H9 (cell line): ENCODE measurements around the gene PCDH10. TPM values are rescaled to one million over a fixed set of nuclear protein-coding genes. Genes with fewer than 3 reads are reported as not detected.

ENCODE experiments used
- DNase-seq: peaks from one replicate; pipeline ENCODE4 v3.0.0-alpha.2; 2017
- H2AFZ ChIP-seq: one replicate; pipeline ENCODE4 v1.6.1; 2013; ENCODE audit warnings: mild to moderate bottlenecking, low read length, control low read depth, moderate library complexity
- H2AK5ac ChIP-seq: 2 replicates; pipeline ENCODE4 v1.6.1; 2013; ENCODE audit warnings: low read length, control low read depth, mixed read lengths; ENCODE audit not compliant: insufficient read length
- H2BK120ac ChIP-seq: one replicate; pipeline ENCODE4 v1.6.1; 2013; ENCODE audit warnings: low read depth, mild to moderate bottlenecking, low read length, control low read depth, inconsistent platforms; ENCODE audit not compliant: poor library complexity, severe bottlenecking
- H2BK12ac ChIP-seq: 2 replicates; pipeline ENCODE4 v1.6.1; 2013; ENCODE audit warnings: low read length, control low read depth, mixed read lengths, low read depth; ENCODE audit not compliant: insufficient read length
- H2BK15ac ChIP-seq: 2 replicates; pipeline ENCODE4 v1.6.1; 2013; ENCODE audit warnings: low read depth, low read length, control low read depth
- H2BK20ac ChIP-seq: one replicate; pipeline ENCODE4 v1.6.1; 2013; ENCODE audit warnings: low read depth, mild to moderate bottlenecking, low read length, control low read depth, inconsistent platforms; ENCODE audit not compliant: poor library complexity, severe bottlenecking
- H2BK5ac ChIP-seq: 2 replicates; pipeline ENCODE4 v1.6.1; 2013; ENCODE audit warnings: low read length, control low read depth, mixed read lengths; ENCODE audit not compliant: insufficient read length
- H3K14ac ChIP-seq: 2 replicates; pipeline ENCODE4 v1.6.1; 2013; ENCODE audit warnings: low read length, control low read depth; ENCODE audit not compliant: insufficient read depth
- H3K18ac ChIP-seq: 2 replicates; pipeline ENCODE4 v1.6.1; 2013; ENCODE audit warnings: low read depth, mild to moderate bottlenecking, mixed read lengths, low read length, control low read depth; ENCODE audit not compliant: insufficient read length
- H3K23ac ChIP-seq: 2 replicates; pipeline ENCODE4 v1.6.1; 2013; ENCODE audit warnings: low read length, control low read depth, mixed read lengths, low read depth; ENCODE audit not compliant: insufficient read length
- H3K23me2 ChIP-seq: 2 replicates; pipeline ENCODE4 v1.6.1; 2013; ENCODE audit warnings: low read depth, mild to moderate bottlenecking, mixed read lengths, low read length, control low read depth; ENCODE audit not compliant: insufficient read length, poor library complexity, severe bottlenecking
- H3K27ac ChIP-seq: 2 replicates; pipeline ENCODE4 v1.5.1; 2013; ENCODE audit warnings: low read length, control low read depth, mixed read lengths, low read depth; ENCODE audit not compliant: insufficient read length
- H3K27me3 ChIP-seq: 2 replicates; pipeline ENCODE4 v1.6.1; 2013; ENCODE audit warnings: low read length, control low read depth, inconsistent platforms; ENCODE audit not compliant: insufficient read depth
- H3K4ac ChIP-seq: 2 replicates; pipeline ENCODE4 v1.6.1; 2013; ENCODE audit warnings: low read depth, mild to moderate bottlenecking, control low read depth, inconsistent platforms, low read length, moderate library complexity
- H3K4me1 ChIP-seq: 2 replicates; pipeline ENCODE4 v1.6.1; 2013; ENCODE audit warnings: low read length, control low read depth, inconsistent platforms; ENCODE audit not compliant: insufficient read depth
- H3K4me2 ChIP-seq: 2 replicates; pipeline ENCODE4 v1.6.1; 2013; ENCODE audit warnings: low read length, control low read depth, mixed read lengths; ENCODE audit not compliant: insufficient read length, insufficient read depth
- H3K56ac ChIP-seq: 2 replicates; pipeline ENCODE4 v1.6.1; 2013; ENCODE audit warnings: low read depth, mild to moderate bottlenecking, mixed read lengths, low read length, control low read depth; ENCODE audit not compliant: insufficient read length
- H3K79me1 ChIP-seq: 2 replicates; pipeline ENCODE4 v1.6.1; 2013; ENCODE audit warnings: low read depth, mild to moderate bottlenecking, moderate library complexity, low read length, control low read depth, inconsistent platforms; ENCODE audit not compliant: insufficient read depth, poor library complexity, severe bottlenecking
- H3K79me2 ChIP-seq: 2 replicates; pipeline ENCODE4 v1.6.1; 2013; ENCODE audit warnings: low read length, control low read depth, inconsistent platforms; ENCODE audit not compliant: insufficient read depth
- H3K9ac ChIP-seq: 2 replicates; pipeline ENCODE4 v1.6.1; 2013; ENCODE audit warnings: low read length, control low read depth, mixed read lengths; ENCODE audit not compliant: insufficient read length; ENCODE audit errors: extremely low read depth
- H3K9me3 ChIP-seq: one replicate; pipeline ENCODE4 v1.6.1; 2013; ENCODE audit warnings: low read depth, low read length, inconsistent platforms; ENCODE audit not compliant: control insufficient read depth
- H3T11ph ChIP-seq: one replicate; pipeline ENCODE4 v1.6.1; 2013; ENCODE audit warnings: mild to moderate bottlenecking, low read length, control low read depth, inconsistent platforms
- H4K20me1 ChIP-seq: one replicate; pipeline ENCODE4 v1.6.1; 2013; ENCODE audit not compliant: control insufficient read depth, insufficient read length, insufficient read depth
- H4K5ac ChIP-seq: 2 replicates; pipeline ENCODE4 v1.6.1; 2013; ENCODE audit warnings: low read depth, mild to moderate bottlenecking, mixed read lengths, low read length, control low read depth; ENCODE audit not compliant: insufficient read length
- H4K8ac ChIP-seq: replicated peaks from 2 replicates; pipeline ENCODE4 v1.6.1; 2013; ENCODE audit warnings: low read length, control low read depth, mixed read lengths, low read depth; ENCODE audit not compliant: insufficient read length
- H4K91ac ChIP-seq: 2 replicates; pipeline ENCODE4 v1.6.1; 2013; ENCODE audit warnings: low read depth, mild to moderate bottlenecking, moderate library complexity, mixed read lengths, low read length, control low read depth; ENCODE audit not compliant: insufficient read length
- H3K27ac Mint-ChIP-seq, 3 experiments: 2 replicates in 2 of 3; 3 replicates in 1 of 3; pipeline ENCODE4 v1.8.0; 2020 to 2021; ENCODE audit warnings: mixed read lengths in 3 of 3, mild to moderate bottlenecking in 1 of 3, moderate library complexity in 1 of 3
- H3K27me3 Mint-ChIP-seq: 2 replicates; pipeline ENCODE4 v1.8.0; 2021; ENCODE audit warnings: low read depth, mild to moderate bottlenecking, moderate library complexity, mixed read lengths
- H3K36me3 Mint-ChIP-seq, 3 experiments: 2 replicates in 2 of 3; 3 replicates in 1 of 3; pipeline ENCODE4 v1.8.0; 2020 to 2021; ENCODE audit warnings: low read depth in 3 of 3, mixed read lengths in 3 of 3; ENCODE audit not compliant: insufficient read depth in 1 of 3
- H3K4me1 Mint-ChIP-seq, 2 experiments: 2 replicates each; pipeline ENCODE4 v1.8.0; 2020; ENCODE audit warnings: mixed read lengths in 2 of 2
- H3K4me3 Mint-ChIP-seq, 2 experiments: 2 replicates in 1 of 2; 3 replicates in 1 of 2; pipeline ENCODE4 v1.8.0; 2020 to 2021; ENCODE audit warnings: mild to moderate bottlenecking in 2 of 2, mixed read lengths in 2 of 2, moderate library complexity in 1 of 2
- H3K9me3 Mint-ChIP-seq, 2 experiments: 2 replicates in 1 of 2; 3 replicates in 1 of 2; pipeline ENCODE4 v1.8.0; 2020; ENCODE audit warnings: mild to moderate bottlenecking in 2 of 2, mixed read lengths in 2 of 2, moderate library complexity in 1 of 2
- WGBS: extraction: QIAGEN DNeasy Blood & Tissue Kit; methylation state at CpG from one replicate; pipeline ENCODE4 v1.1.7; 2013; ENCODE audit warnings: missing lambda C conversion rate, low lambda C conversion rate, mixed read lengths; ENCODE audit not compliant: insufficient read length; ENCODE audit errors: extremely low coverage; 5-methylcytosine and 5-hydroxymethylcytosine counted together
- total RNA-seq: library from RNA; stranded (reverse); gene quantifications from 2 replicates; pipeline ENCODE4 v1.2.1, GENCODE V29; 2021
- TF ChIP-seq, protein P1 (sequence below): fragments of 200-600 bp; sonication (generic); conservative IDR thresholded peaks from 3 replicates; pipeline ENCODE4 v1.8.0; 2021; ENCODE audit warnings: antibody characterized with exemption, mild to moderate bottlenecking

Gene PCDH10
- total RNA-seq, 1 experiment from 2014 or later: 8.1 TPM

DNA sequence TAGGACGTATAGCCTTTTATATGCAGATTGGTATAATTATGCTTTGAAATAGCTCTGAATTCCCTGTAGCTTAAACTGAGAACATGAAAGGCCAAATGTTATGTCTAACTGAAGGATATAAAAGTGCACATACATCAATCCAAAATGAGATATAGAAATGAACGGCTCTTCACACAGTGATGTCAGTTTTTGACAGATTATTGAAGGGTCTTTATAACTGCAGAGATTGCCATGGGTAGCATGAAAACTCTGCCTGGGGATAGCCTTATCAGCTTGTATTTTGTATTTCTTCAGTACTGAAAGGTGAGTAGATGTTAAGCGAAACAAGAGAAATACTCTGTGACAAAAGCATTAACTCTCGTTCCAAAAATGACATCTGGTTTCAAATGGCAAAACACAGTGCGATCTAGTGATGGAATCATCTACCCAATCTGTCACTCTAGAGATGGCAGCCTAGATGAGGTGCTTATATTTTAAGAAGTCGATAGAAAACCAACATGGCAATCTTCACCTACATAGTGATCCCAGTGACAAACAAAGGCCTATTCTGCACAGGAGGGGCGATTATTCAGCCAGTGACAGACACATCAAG is 59.7 kb downstream of the PCDH10 start:
- H3K27me3 ChIP-seq: no peaks in the 10 kb centered on the region
- H4K20me1 ChIP-seq: no peaks in the 10 kb centered on the region
- no peaks in the 10 kb centered on the region for H3K79me1 ChIP-seq
- no peak overlapping the region for H2AK5ac ChIP-seq
- no peaks in the 10 kb centered on the region for H3K4me1 ChIP-seq
- H3K4me3 Mint-ChIP-seq: no peak overlapping the region
- no peak overlapping the region for H2AFZ ChIP-seq
- no peaks in the 10 kb centered on the region for H3K23me2 ChIP-seq
- no CpG with 5 or more reads among the region's 7 CpGs for WGBS
- no peak overlapping the region for H2BK12ac ChIP-seq
- DNase-seq: no peak
- H3K9ac ChIP-seq: no peak overlapping the region
- H2BK15ac ChIP-seq: no peak overlapping the region
- H3K18ac ChIP-seq: no peak overlapping the region
- H2BK20ac ChIP-seq: no peak overlapping the region
- no peak overlapping the region for H3K4me2 ChIP-seq
- no peak overlapping the region for H2BK120ac ChIP-seq
- no peak overlapping the region for H3K4ac ChIP-seq
- no peak overlapping the region for H4K91ac ChIP-seq
- no peak overlapping the region for H3K56ac ChIP-seq
- H3K27me3 Mint-ChIP-seq: no peaks in the 10 kb centered on the region
- no peak overlapping the region for H4K5ac ChIP-seq
- H3K9me3 ChIP-seq: no peaks in the 10 kb centered on the region
- TF ChIP-seq, protein P1, sequence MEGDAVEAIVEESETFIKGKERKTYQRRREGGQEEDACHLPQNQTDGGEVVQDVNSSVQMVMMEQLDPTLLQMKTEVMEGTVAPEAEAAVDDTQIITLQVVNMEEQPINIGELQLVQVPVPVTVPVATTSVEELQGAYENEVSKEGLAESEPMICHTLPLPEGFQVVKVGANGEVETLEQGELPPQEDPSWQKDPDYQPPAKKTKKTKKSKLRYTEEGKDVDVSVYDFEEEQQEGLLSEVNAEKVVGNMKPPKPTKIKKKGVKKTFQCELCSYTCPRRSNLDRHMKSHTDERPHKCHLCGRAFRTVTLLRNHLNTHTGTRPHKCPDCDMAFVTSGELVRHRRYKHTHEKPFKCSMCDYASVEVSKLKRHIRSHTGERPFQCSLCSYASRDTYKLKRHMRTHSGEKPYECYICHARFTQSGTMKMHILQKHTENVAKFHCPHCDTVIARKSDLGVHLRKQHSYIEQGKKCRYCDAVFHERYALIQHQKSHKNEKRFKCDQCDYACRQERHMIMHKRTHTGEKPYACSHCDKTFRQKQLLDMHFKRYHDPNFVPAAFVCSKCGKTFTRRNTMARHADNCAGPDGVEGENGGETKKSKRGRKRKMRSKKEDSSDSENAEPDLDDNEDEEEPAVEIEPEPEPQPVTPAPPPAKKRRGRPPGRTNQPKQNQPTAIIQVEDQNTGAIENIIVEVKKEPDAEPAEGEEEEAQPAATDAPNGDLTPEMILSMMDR: no peak
- no peak overlapping the region for H2BK5ac ChIP-seq
- H3K27ac ChIP-seq: no peak overlapping the region
- no peaks in the 10 kb centered on the region; the same call in 1 of the 2 replicates for H3K79me2 ChIP-seq
- H3T11ph ChIP-seq: no peak overlapping the region
- no peak overlapping the region for H3K14ac ChIP-seq
- H3K9me3 Mint-ChIP-seq: peaks cover 10 to 12% of the 10 kb centered on the region in 2 experiments; a peak in 4 of 5 replicates
- no peak overlapping the region for H4K8ac ChIP-seq
- H3K4me1 Mint-ChIP-seq: no peaks in the 10 kb centered on the region; a peak in 1 of 4 replicates
- H3K27ac Mint-ChIP-seq: peak overlapping the region in 1 of 3 experiments; percentile 18; a peak in 1 of 7 replicates
- peaks cover 2 to 16% (median 4%) of the 10 kb centered on the region in 3 experiments; a peak in 4 of 7 replicates for H3K36me3 Mint-ChIP-seq
- H3K23ac ChIP-seq: no peak overlapping the region
